IMR-90 (cell line): ENCODE results near the gene GPR158. TPM values are rescaled to one million over a fixed set of nuclear protein-coding genes. Genes with fewer than 3 reads are reported as not detected.

Experiments used
- ATAC-seq: fragments of 200-7000 bp; cut with Tn5 transposase; 2 replicates; pipeline ENCODE4 v1.9.1; 2020; ENCODE audit warnings: low read depth, mild to moderate bottlenecking, moderate library complexity
- BruUV-seq: library from RNA; stranded (reverse); fragments of 400-500 nt; replicated peaks from 2 replicates; lab custom pipeline; 2021; lab: Mats Ljungman, UMichigan
- CTCF ChIA-PET: fragments of 300-600 bp; formaldehyde crosslinking; extraction: SDS; loops from one replicate; lab custom pipeline; 2021; ENCODE audit warnings: antibody characterized with exemption; lab: Yijun Ruan, JAX
- POLR2A ChIA-PET: fragments of 300-600 bp; sonication (Branson Sonifier 250); formaldehyde crosslinking; loops from one replicate; lab custom pipeline; 2022; ENCODE audit warnings: antibody characterized with exemption; ENCODE audit not compliant: unreplicated experiment; lab: Charles Lee
- DNase-seq: peaks from one replicate; pipeline ENCODE4 v3.0.0; 2013
- H2AFZ ChIP-seq: replicated peaks from 2 replicates; pipeline ENCODE3; 2013; ENCODE audit warnings: low read length, mild to moderate bottlenecking; ENCODE audit not compliant: poor library complexity
- H2AK5ac ChIP-seq: 2 replicates; pipeline ENCODE4 v1.6.1; 2013; ENCODE audit warnings: low read depth, low read length, inconsistent platforms
- H2AK9ac ChIP-seq: replicated peaks from 2 replicates; pipeline ENCODE3; 2013; ENCODE audit warnings: mild to moderate bottlenecking, low read depth, low read length, moderate library complexity; ENCODE audit not compliant: poor library complexity
- H2BK120ac ChIP-seq: 2 replicates; pipeline ENCODE4 v1.6.1; 2013; ENCODE audit warnings: low read depth, low read length, inconsistent platforms
- H2BK15ac ChIP-seq: 3 replicates; pipeline ENCODE4 v1.6.1; 2013; ENCODE audit warnings: low read depth, low read length, inconsistent platforms
- H2BK20ac ChIP-seq: 2 replicates; pipeline ENCODE4 v1.6.1; 2013; ENCODE audit warnings: low read depth, mild to moderate bottlenecking, inconsistent platforms, low read length, moderate library complexity
- H2BK5ac ChIP-seq: 2 replicates; pipeline ENCODE4 v1.6.1; 2013; ENCODE audit warnings: mild to moderate bottlenecking, low read depth, low read length, inconsistent platforms; ENCODE audit not compliant: poor library complexity, severe bottlenecking
- H3K14ac ChIP-seq: replicated peaks from 2 replicates; pipeline ENCODE4 v1.6.1; 2013; ENCODE audit warnings: low read depth, low read length, inconsistent platforms
- H3K18ac ChIP-seq: 2 replicates; pipeline ENCODE4 v1.6.1; 2013; ENCODE audit warnings: low read depth, low read length, control low read depth
- H3K23ac ChIP-seq: 2 replicates; pipeline ENCODE4 v1.6.1; 2013; ENCODE audit warnings: low read depth, low read length, inconsistent platforms
- H3K27ac ChIP-seq: 2 replicates; pipeline ENCODE4 v1.5.1; 2013; ENCODE audit warnings: mild to moderate bottlenecking, control low read depth, low read length; ENCODE audit not compliant: insufficient read depth
- H3K27me3 ChIP-seq: 2 replicates; pipeline ENCODE4 v1.6.1; 2013; ENCODE audit warnings: low read length; ENCODE audit not compliant: control insufficient read depth, insufficient read depth
- H3K36me3 ChIP-seq: 2 replicates; pipeline ENCODE4 v1.6.1; 2013; ENCODE audit warnings: low read length, mixed read lengths; ENCODE audit not compliant: control insufficient read depth, insufficient read depth
- H3K4ac ChIP-seq: 2 replicates; pipeline ENCODE4 v1.6.1; 2013; ENCODE audit warnings: low read depth, low read length, inconsistent platforms
- H3K4me1 ChIP-seq: 2 replicates; pipeline ENCODE4 v1.6.1; 2013; ENCODE audit warnings: low read length, mixed read lengths; ENCODE audit not compliant: control insufficient read depth, insufficient read depth
- H3K4me2 ChIP-seq: 2 replicates; pipeline ENCODE4 v1.6.1; 2013; ENCODE audit warnings: low read depth, mild to moderate bottlenecking, control low read depth, low read length, moderate library complexity
- H3K4me3 ChIP-seq: 2 replicates; pipeline ENCODE4 v1.5.1; 2013; ENCODE audit warnings: low read depth, mild to moderate bottlenecking, control low read depth, low read length, moderate library complexity; ENCODE audit not compliant: insufficient read depth
- H3K56ac ChIP-seq: 2 replicates; pipeline ENCODE4 v1.6.1; 2013; ENCODE audit warnings: low read length, inconsistent platforms; ENCODE audit not compliant: insufficient read depth; ENCODE audit errors: extremely low read depth
- H3K79me1 ChIP-seq, 2 experiments: 2 replicates each; pipeline ENCODE4 v1.6.1; 2013; ENCODE audit warnings: low read length in 2 of 2, inconsistent platforms in 1 of 2, low read depth in 1 of 2
- H3K9ac ChIP-seq: 2 replicates; pipeline ENCODE4 v1.6.1; 2013; ENCODE audit warnings: low read depth, low read length, control low read depth
- H3K9me1 ChIP-seq: 2 replicates; pipeline ENCODE4 v1.6.1; 2013; ENCODE audit warnings: low read length, inconsistent platforms; ENCODE audit not compliant: insufficient read depth
- H3K9me3 ChIP-seq: 2 replicates; pipeline ENCODE4 v1.6.1; 2013; ENCODE audit warnings: low read length; ENCODE audit not compliant: control insufficient read depth, insufficient read depth
- H4K20me1 ChIP-seq: 2 replicates; pipeline ENCODE4 v1.6.1; 2013; ENCODE audit warnings: low read length, inconsistent platforms; ENCODE audit not compliant: insufficient read depth
- H4K5ac ChIP-seq: 2 replicates; pipeline ENCODE4 v1.6.1; 2013; ENCODE audit warnings: mild to moderate bottlenecking, low read depth, low read length, control low read depth
- H4K8ac ChIP-seq, 2 experiments: 2 replicates each; pipeline ENCODE4 v1.6.1; 2013; ENCODE audit warnings: low read depth in 2 of 2, low read length in 2 of 2, control low read depth in 1 of 2, inconsistent platforms in 1 of 2
- H4K91ac ChIP-seq: 2 replicates; pipeline ENCODE4 v1.6.1; 2013; ENCODE audit warnings: low read depth, low read length, inconsistent platforms; ENCODE audit not compliant: insufficient read depth
- MXI1 ChIP-seq: IDR thresholded peaks from 2 replicates; pipeline ENCODE4 v1.6.1; 2012; ENCODE audit warnings: low read depth, mild to moderate bottlenecking, low read length, moderate library complexity, borderline replicate concordance
- POLR2A ChIP-seq: IDR thresholded peaks from 2 replicates; pipeline ENCODE4 v1.6.1; 2012; ENCODE audit warnings: mild to moderate bottlenecking, low read depth, low read length
- WGBS, 2 experiments: methylation state at CpG; one replicate each; pipeline versions ENCODE4 v1.1.5 to v1.1.7; 2013; ENCODE audit warnings: missing lambda C conversion rate in 2 of 2; ENCODE audit not compliant: insufficient read length in 1 of 2; ENCODE audit errors: extremely low coverage in 2 of 2; 5-methylcytosine and 5-hydroxymethylcytosine counted together
- dilution Hi-C: fragments of 300-500 bp; cut with HindIII; formaldehyde crosslinking; loops from one replicate; pipeline ENCODE4 v1.14.3; 2018; ENCODE audit warnings: low sequenced_read_pairs; ENCODE audit not compliant: unreplicated experiment
- in situ Hi-C: fragments of 300-500 bp; cut with MboI; formaldehyde crosslinking; loops from 3 replicates; pipeline ENCODE4 v1.14.3; 2019; ENCODE audit warnings: low sequenced_read_pairs, inconsistent platforms, mixed read lengths
- intact Hi-C: fragments of 100-400 bp; cut with micrococcal nuclease; formaldehyde crosslinking; loops from 2 replicates; pipeline ENCODE4 v1.10.0; 2022
- polyA plus RNA-seq, 3 experiments: library from polyadenylated mRNA; depleted of rRNA; stranded (reverse); fragments of >200 nt; gene quantifications; 2 replicates each; pipeline ENCODE4 v1.2.3, GENCODE V29; 2012; ENCODE audit warnings: low replicate concordance in 1 of 3
- total RNA-seq: library from RNA; depleted of rRNA; stranded (reverse); fragments of >200 nt; gene quantifications from 2 replicates; pipeline ENCODE4 v1.2.3, GENCODE V29; 2012

GPR158 gene
- total and polyA plus RNA-seq, 2 of the 4 experiments (the other 2 are of a cell fraction), result not detected

- intact Hi-C loops, result no loop called here
- Histone ChIP-seq H3K27ac (no peak overlapping the region), H2AK9ac (no peak overlapping the region), H4K8ac (no peak overlapping the region), H3K27me3 (no peaks in the 10 kb centered on the region), H2BK5ac (no peak overlapping the region), H3K4ac (no peak overlapping the region), H4K5ac (no peak overlapping the region), H2AK5ac (no peak overlapping the region), H3K9me1 (no peaks in the 10 kb centered on the region), H3K14ac (no peak overlapping the region), H3K4me3 (no peak overlapping the region), H3K56ac (no peak overlapping the region), H2BK120ac (no peak overlapping the region), H3K9me3 (peaks cover 3% of the 10 kb centered on the region), H3K79me1 (no peaks in the 10 kb centered on the region), H2BK15ac (no peak overlapping the region), H3K36me3 (no peaks in the 10 kb centered on the region), H3K4me2 (no peak overlapping the region), H2AFZ (no peak overlapping the region), H3K9ac (no peak overlapping the region), H4K20me1 (no peaks in the 10 kb centered on the region), H2BK20ac (no peak overlapping the region), H4K91ac (no peak overlapping the region), H3K4me1 (no peaks in the 10 kb centered on the region), H3K23ac (no peak overlapping the region), H3K18ac (no peak overlapping the region)
- ChIA-PET CTCF (no interaction called here), POLR2A (no interaction called here)
- dilution Hi-C loops, result no loop called here
- WGBS, 2 experiments, result no CpG with 5 or more reads among the region's 4 CpGs
- BruUV-seq, result no TSS peak
- ATAC-seq (no peak), DNase-seq (no peak)
- TF ChIP-seq POLR2A (no peak), MXI1 (no peak)
- in situ Hi-C loops, result no loop called here
Measured at GRCh38 chr10:25455980-25456567, 281.3 kb downstream of the GPR158 start.
